ENCODE results near the gene PTPRN2. TPM values are rescaled to one million over a fixed set of nuclear protein-coding genes. Genes with fewer than 3 reads are reported as not detected.

The PTPRN2 gene
- total and polyA plus RNA-seq, 9 of the 15 experiments (the other 6 are each of a cell fraction or from before 2014, with no cell fraction given) = not detected

DNA sequence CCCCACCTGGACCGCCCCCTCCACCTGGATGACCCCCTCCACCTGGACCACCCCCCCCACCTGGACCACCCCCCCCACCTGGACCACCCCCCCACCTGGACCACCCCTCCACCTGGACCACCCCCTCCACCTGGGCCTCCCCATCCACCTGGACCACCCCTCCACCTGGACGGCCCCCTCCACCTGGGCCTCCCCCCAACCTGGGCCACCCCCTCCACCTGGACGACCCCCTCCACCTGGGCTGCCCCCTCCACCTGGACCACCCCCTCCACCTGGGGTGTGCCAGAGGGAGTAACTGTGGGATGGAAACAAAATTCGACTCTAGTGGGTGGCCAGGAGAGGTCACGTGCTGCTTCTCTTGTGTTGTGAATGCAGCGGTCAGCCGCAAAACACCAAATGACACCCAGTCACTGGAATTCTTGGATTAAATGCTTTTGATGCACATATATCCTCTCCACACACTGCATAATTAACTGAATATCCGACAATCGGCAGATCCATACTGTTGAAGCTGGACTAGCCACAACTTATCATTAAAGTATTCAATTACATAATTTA lies 316.7 kb downstream of the PTPRN2 start:
- FAIRE-seq (no peak), ATAC-seq (no peak), DNase-seq (ENCODE audit: extremely low read depth in 1 of 4, low spot score in 3 of 4) (no peak)
- POLR2A ChIA-PET = interaction anchor here (0.8 kb wide), 1 partner anchor 13 kb away, joined by 3 read pairs; no protein-coding TSS in a partner anchor
- no peaks in the 10 kb centered on the region for H3K9me1 ChIP-seq (ENCODE audit: control insufficient read depth, insufficient read depth, low read length)
- H3K27ac ChIP-seq (ENCODE audit: extremely low read depth, low read depth, low read length) = no peak overlapping the region
- TF ChIP-seq ETV1 (tag; conservative IDR thresholded peaks at IDR 0.05; ENCODE audit: low read depth) (no peak), THRAP3 (IDR thresholded peaks at IDR 0.05; ENCODE audit: borderline replicate concordance) (no peak), SAP30 (IDR thresholded peaks at IDR 0.05; ENCODE audit: borderline replicate concordance, insufficient read depth, low read depth, low read length, poor library complexity, severe bottlenecking) (no peak), HNRNPL (IDR thresholded peaks at IDR 0.05; ENCODE audit: low read depth, low read length) (no peak), EP400 (IDR thresholded peaks at IDR 0.05) (no peak), HNRNPK (IDR thresholded peaks at IDR 0.05; ENCODE audit: low read depth, low read length, poor library complexity, severe bottlenecking) (no peak), SNIP1 (IDR thresholded peaks at IDR 0.05; ENCODE audit: low read depth) (no peak), MCM3 (IDR thresholded peaks at IDR 0.05) (no peak), ATF7 (IDR thresholded peaks at IDR 0.05) (no peak), ZBTB1 (CRISPR knock-in tag; IDR thresholded peaks at IDR 0.05; ENCODE audit: borderline replicate concordance, low read depth) (no peak), ETV6 (IDR thresholded peaks at IDR 0.05; ENCODE audit: borderline replicate concordance in 1 of 2, low read depth in 2 of 2, low read length in 1 of 2) (no peak), ETV6 (CRISPR knock-in tag; IDR thresholded peaks at IDR 0.05; ENCODE audit: borderline replicate concordance) (no peak), NR2C1 (IDR thresholded peaks at IDR 0.05) (no peak), NR2C1 (tag; IDR thresholded peaks at IDR 0.05) (no peak)
- TF ChIP-seq, protein P1, sequence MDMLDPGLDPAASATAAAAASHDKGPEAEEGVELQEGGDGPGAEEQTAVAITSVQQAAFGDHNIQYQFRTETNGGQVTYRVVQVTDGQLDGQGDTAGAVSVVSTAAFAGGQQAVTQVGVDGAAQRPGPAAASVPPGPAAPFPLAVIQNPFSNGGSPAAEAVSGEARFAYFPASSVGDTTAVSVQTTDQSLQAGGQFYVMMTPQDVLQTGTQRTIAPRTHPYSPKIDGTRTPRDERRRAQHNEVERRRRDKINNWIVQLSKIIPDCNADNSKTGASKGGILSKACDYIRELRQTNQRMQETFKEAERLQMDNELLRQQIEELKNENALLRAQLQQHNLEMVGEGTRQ (CRISPR knock-in tag; IDR thresholded peaks at IDR 0.05) = peak; percentile 61
- TF ChIP-seq, protein P2, sequence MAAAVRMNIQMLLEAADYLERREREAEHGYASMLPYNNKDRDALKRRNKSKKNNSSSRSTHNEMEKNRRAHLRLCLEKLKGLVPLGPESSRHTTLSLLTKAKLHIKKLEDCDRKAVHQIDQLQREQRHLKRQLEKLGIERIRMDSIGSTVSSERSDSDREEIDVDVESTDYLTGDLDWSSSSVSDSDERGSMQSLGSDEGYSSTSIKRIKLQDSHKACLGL (CRISPR knock-in tag; IDR thresholded peaks at IDR 0.05; ENCODE audit: borderline replicate concordance, poor library complexity, severe bottlenecking) = no peak
- TF ChIP-seq, protein P3, sequence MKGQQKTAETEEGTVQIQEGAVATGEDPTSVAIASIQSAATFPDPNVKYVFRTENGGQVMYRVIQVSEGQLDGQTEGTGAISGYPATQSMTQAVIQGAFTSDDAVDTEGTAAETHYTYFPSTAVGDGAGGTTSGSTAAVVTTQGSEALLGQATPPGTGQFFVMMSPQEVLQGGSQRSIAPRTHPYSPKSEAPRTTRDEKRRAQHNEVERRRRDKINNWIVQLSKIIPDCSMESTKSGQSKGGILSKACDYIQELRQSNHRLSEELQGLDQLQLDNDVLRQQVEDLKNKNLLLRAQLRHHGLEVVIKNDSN (CRISPR knock-in tag; IDR thresholded peaks at IDR 0.05) = peak; percentile 62
- BruUV-seq (replicated peaks) = no TSS peak
- WGBS (ENCODE audit: insufficient coverage, low coverage, missing lambda C conversion rate) = 19% methylated on average over 6 of the region's 9 CpGs
- no peaks in the 10 kb centered on the region for H3K36me3 ChIP-seq (ENCODE audit: control insufficient read depth, insufficient read depth, low read length)
- no peak overlapping the region for H3K4me3 ChIP-seq
- no peak overlapping the region for H2AFZ ChIP-seq (ENCODE audit: low read depth, low read length)
- no peaks in the 10 kb centered on the region for H3K9me3 ChIP-seq (replicated peaks; ENCODE audit: control insufficient read depth, insufficient read depth, low read depth, low read length)
- 0 out of 2 replicates have a peak, but pooled peaks cover 3% of the 10 kb centered on the region for H4K20me1 ChIP-seq (replicated peaks; ENCODE audit: control insufficient read depth, insufficient read depth, low read length)
- CTCF ChIA-PET (ENCODE audit: low intra/inter-chr PET ratio) = no interaction called here
- no peaks in the 10 kb centered on the region for H3K79me2 ChIP-seq (ENCODE audit: control insufficient read depth, insufficient read depth, low read length)
- peaks cover 43 to 81% of the 10 kb centered on the region in 2 experiments for H3K27me3 ChIP-seq (ENCODE audit: control insufficient read depth in 2 of 2, insufficient read depth in 2 of 2, low read length in 2 of 2)
- no peak overlapping the region for H3K9ac ChIP-seq (ENCODE audit: insufficient read depth in 1 of 2, low read depth in 2 of 2, low read length in 2 of 2)
- intact Hi-C loops (cut with micrococcal nuclease) = no loop called here
- H3K4me2 ChIP-seq (ENCODE audit: insufficient read depth, low read length) = no peak overlapping the region
- H3K4me1 ChIP-seq (replicated peaks in 1 of 2; ENCODE audit: control insufficient read depth in 2 of 2, insufficient read depth in 2 of 2, low read length in 2 of 2) = peaks cover 0 to 10% of the 10 kb centered on the region in 2 experiments; a peak in 1 of 5 replicates
- in situ Hi-C loops (cut with MboI) = no loop called here
